Posterior cingulate gyrus (tissue), 11 donors: Measurements from ENCODE around the gene ATIC.
"Not testable (repeated sequence)": the region's sequence is repeated elsewhere in the genome, so short reads cannot be mapped to it uniquely, and the experiment has no call there.

ENCODE experiments used
- DNase-seq, 10 donors: peaks; one replicate each; pipeline versions ENCODE4 v3.0.0 to v3.0.0-alpha.2; 2020 to 2021; ENCODE audit warnings: mixed read lengths in 3 of 10
- intact Hi-C: fragments of 100-400 bp; cut with DNase I; formaldehyde crosslinking; loops from one replicate; pipeline ENCODE4 v1.15.1; 2023

Gene ATIC

DNA sequence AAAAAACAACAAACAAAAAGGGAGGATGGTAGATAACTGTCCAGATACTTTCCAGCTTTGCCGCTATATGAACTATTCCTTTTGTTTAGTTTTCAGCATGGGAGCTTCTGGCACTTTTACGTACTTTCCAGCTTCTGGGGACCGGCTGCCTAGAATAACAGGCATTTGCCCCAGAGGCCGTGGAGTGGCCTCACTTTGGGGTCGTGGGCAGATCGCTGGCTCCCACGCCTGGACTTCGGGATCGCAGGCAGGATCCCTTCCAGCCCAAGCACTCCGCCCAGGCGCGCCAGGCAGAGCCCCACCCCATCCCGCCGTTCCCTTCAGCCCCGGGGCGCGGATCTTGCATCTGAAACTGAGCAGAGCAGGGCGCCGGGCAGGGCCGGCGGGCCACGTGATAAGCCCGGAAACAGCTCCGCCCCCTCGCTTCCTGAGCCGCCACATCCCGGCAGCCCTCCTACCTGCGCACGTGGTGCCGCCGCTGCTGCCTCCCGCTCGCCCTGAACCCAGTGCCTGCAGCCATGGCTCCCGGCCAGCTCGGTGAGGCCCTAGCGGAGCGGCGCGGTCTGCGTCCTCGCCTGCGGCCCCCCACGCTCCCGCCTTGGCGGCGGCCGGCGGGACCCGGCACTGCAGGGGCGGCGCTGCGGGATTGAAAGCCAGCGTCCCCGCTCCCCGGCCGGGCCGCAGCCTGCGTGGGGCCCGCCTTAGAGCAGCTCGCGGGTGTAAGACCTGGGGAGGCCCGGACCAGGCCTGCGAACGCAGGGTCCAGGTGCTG is at the start of gene ATIC:
Gene ATIC (plus strand): TSS at position 435 of the 772 bp plus-strand sequence. CDS start 84 bp downstream, at position 519.
- intact Hi-C loops = no loop called here
- DNase-seq = peak; percentile 88 to 99 (median 92)

DNA sequence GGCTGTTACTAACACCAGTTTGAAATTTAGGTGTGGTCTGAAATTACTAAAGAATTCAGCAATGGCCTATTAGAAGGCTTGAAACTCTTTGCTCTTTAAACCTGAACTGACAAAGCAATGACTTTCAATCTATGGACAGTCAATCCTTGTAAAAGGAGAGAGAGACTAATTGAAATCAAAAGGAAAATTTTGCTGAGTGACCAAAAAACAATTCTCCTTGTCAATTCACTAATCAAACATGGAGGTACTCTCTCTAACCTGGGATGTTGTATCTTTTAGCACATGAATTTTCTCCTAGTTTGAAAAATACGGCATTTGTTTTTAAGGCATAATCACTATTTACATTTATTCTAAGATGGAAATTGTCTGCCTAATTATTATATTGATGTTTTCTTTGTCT is 49.6 kb upstream of the ATIC start:
- intact Hi-C loops = no loop called here
- no peak for DNase-seq

DNA sequence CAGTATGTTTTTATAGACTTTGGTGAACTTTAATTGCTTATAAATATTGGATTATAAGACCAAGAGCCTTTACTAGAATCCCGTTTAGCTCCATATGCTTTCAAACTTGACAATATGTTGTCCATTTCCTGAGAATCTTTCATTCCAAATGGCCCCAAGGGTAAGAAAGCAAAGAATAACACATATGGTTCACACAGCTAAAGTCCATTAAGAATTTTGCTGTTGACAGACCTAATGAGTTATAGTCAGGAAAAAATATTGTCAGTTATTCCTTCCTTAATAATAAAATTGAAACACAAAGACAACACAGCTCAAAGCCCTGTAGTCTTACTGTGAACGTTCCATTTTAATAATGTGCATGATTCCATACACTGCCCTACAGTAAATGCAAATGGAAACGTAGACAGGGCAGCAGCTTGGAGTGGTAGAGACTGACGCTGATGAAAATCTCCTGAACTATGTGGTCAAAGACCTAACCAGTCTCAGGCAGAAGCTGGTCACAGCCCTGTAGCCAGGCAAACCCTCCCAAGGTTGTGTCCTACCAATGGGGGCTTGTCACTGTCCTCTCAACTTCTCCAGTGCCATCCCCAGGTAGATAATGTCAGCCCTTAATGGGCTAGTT is 49.0 kb upstream of the ATIC start:
- no peak for DNase-seq

DNA sequence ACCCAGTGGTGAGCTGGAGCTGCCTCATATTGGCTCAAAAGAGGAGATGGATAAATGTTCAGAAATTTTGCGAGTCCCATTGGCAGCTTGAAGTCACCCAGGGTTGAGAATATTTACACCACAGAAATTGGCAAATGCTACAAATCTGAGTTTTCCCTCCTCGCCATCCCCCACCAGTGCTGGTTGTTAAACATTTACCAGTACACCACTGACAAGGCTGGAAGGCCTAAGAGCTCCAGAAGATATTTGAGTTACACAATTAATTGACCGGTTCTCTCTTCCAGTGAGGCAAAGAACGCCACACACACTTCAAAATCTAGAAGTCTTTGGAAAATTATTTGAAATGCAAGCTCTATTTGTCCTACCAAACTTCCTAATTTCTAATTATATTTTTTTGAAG is 47.5 kb upstream of the ATIC start:
- DNase-seq = no peak
- intact Hi-C loops = no loop called here

More for the DNA sequence above, 49.0 kb upstream of the ATIC start:
- intact Hi-C loops = no loop called here

DNA sequence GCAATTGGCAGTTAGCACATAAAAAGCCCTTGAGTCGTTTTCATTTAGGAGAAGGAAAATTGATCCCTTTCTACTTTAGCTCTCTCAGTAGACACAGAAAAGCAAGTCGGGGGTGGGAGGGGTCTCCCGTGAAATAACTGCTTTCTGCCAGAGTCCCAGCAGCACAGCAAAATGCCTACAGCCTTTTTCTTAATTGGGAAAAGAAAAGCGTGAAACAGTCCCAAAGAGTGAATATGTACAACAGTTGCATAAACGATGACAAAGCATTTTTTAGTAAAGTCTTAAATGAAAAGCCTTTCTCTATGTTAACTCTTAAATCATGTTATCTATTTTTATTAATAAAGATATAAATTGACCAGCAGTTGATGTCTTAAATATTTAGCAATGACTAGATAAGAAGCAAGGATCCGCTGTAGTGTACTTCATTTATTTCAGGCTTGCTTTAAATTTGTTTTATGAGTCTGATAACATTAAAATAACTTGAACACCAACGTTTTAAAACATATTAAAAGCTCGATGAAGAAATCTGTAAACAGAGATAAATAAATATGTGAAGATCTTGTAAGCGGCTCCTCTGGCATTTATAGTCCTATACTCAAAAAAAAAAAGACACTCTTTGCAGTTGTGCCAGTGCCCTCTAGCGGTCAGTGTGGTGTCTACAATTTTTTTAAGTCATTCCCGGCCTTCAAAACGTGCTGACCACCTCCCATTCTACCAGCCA is 42.3 kb upstream of the ATIC start:
- intact Hi-C loops = no loop called here
- DNase-seq = peak in 6 of 10 donors; percentile 37 to 64 (median 46)

DNA sequence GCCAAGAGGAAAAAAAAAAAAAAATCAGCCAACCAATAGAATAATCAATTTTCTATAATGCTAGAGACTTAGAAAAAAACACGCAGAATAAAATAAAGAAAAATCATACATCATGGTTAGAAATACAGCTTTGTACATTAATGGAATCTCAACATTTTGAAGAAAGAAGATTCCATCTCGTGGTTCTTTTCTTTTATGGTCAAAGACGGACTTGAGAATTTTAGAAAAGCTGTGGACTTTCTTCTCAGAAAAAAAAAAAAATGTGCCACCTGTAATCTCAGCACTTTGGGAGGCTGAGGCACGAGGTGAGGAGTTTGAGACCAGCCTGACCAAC is 41.8 kb upstream of the ATIC start:
- no peak for DNase-seq
- intact Hi-C loops = no loop called here

DNA sequence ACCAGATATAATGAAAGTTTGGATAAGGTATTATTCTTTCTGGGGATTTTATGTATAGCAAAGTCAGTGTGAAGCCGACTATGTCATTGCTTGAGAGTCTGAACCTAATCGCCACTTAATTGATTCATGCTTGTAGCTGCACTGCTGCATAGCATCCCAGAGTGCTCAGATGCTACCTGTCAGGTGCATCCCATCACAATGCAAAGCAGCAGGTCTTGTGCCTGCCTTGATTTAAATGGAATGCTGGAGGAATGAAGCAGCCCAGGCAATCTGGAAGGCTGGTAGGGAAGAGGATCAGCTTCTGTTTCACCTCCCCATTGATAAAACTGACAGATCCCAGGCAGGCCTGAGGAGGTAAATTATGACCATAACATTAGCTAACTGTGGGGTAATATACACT is 40.4 kb upstream of the ATIC start:
- intact Hi-C loops = no loop called here

DNA sequence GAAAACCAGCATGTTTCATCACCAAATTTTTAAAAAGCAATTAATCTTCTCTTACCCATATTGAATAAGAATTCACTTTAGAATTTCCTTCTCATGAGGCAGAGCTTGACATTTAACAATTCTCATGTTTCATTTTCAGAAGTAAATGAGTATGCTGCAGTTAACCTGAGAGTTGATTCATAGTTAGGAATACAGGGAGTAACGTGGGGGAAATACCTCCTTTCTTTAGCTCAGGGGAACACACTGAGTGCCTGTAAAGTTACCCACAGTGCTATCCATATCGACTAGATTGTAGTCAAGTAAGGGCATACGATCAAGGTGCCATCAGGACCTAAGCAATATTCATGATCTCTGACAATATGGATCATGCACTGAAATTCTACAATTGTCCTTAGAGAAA is 38.9 kb upstream of the ATIC start:
- intact Hi-C loops = no loop called here
- DNase-seq = no peak

More for the DNA sequence above, 40.4 kb upstream of the ATIC start:
- DNase-seq = no peak

DNA sequence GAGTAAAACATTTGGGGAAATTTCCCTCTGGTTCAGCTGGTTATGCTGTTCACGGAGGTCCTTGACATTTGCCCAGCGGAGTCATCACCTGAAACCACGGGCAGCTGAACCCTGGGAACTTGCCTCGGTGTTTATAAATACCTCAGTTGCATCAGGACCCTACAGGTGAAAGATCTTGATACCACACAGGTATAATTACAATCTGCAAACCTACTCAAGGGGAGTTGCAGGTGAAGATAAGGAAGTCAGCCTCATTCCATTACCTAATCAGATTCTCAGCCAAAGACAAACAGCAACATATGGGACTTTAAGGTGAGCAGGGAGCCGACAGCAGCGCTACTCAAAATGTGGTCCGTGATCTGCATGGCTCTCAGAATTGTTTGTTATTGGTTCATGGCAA is 37.0 kb upstream of the ATIC start:
- intact Hi-C loops = no loop called here
- DNase-seq = no peak

DNA sequence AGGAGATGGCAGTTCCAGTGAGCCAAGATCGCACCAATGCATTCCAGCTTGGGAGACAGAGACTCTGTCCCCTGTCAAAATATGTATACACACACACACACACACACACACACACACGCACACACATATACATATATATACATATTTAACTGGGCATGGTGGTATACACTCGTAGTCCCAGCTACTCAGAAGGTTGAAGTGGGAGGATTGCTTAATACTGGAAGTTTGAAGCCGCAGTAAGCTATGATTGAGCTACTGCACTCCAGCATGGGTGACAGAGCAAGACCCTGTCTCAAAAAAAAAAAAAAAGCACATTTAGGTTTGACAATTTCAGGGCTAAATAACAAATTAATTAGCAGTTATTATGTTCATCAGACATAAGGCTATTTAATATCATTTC is 36.0 kb upstream of the ATIC start:
- no peak for DNase-seq
- intact Hi-C loops = no loop called here

DNA sequence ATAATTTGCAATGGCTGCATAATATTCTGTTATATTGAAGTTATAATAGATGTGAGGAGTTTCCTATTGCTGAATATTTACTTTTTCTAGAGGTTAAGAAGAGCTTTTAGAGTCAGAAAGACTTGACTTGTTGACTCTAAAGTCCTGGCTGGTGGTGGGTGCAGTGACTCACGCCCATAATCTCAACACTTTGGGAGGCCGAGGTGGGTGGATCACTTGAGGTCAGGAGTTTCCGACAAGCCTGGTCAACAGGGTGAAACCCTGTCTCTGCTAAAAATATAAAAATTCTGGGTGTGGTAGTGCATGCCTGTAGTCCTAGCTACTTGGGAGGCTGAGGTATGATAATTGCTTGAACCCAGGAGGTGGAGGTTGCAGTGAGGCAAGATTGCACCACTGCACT is 33.9 kb upstream of the ATIC start:
- no peak for DNase-seq
- intact Hi-C loops = no loop called here

DNA sequence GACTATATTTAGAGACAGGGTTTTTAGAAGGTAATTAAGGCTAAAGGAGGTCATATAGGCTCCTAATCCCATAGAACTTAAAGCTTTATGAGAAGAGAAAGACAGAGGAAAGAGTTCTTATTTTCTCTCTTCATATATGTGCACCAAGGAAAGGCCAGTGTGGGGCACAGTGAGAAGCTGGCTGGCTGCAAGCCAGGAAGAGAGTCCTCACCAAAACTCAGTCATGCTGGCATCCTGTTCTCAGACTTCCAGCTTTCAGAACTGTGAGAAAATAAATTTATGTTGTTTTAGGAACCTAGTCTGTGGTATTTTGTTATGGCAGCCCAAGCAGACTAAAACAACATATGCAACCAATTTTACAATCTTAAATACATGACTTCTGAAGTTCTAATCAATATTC is 31.5 kb upstream of the ATIC start:
- intact Hi-C loops = no loop called here
- no peak for DNase-seq

DNA sequence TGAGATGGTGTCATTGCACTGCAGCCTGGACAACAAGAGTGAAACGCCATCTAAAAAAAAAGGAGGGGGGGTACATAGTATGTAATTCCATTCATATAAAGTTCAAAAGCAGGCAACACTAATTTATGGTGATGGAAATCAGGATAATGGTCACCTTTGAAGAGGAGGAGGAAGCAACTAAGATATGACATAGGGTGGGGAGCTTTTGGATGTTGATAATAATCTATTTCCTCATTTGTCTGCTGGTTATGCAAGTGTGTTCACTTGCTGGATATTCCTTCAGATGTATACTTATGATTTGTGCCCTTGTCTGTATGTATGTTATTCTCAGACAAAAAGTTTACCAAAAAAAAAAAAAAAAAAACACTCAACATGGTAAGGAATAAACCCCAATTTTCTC is 28.6 kb upstream of the ATIC start:
- no peak for DNase-seq
- intact Hi-C loops = no loop called here

DNA sequence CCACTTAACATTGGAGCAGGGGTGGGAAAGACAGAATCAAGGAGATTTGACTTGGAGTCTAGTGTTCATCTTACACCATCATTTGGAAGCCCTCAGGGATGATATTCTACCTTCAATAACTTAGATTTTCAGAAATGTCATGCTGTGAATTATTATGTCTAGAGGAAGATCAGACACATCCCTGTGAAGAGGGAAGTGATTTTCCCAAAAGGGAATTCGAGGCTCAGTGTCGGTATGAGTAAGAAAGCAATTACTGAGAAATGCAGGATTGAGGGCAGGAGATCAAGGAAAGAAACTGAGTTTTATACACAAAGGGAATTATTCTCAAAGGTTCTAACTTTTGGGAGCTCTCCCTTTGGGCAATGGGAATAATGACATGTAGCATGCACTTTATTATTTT is 25.6 kb upstream of the ATIC start:
- no peak for DNase-seq
- intact Hi-C loops = no loop called here

DNA sequence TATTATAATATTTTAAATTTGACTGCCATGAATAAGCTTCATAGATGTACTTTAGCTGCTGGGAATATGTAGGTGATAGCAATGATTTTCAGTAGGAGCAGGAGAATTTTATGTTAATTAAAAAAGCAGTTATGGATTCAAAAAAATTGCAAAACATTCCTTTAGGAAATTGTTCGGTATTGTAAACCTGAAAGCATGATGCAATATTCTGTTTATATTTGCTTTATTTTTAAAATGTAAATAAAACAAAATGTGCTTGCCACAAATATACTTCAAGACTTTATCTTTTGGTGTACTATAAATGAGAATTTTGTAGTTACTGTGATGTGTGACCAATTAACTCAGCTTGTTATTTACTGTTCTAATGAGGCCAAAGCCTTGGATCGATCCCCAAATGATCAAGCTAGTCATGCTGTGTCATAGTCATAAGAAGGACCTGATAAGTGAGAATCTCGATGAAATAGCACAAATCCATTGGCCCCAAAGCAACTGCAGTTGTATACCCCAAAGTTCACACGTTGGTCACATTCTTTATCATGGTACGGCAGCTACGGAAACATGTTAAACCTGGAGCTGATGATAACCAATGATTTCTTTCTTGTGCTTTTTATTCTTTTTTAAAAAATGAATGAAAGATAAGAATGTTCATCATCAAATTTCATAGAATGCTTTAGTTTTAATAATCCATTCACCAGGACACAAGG is 23.6 kb upstream of the ATIC start:
- intact Hi-C loops = no loop called here
- DNase-seq = no peak

DNA sequence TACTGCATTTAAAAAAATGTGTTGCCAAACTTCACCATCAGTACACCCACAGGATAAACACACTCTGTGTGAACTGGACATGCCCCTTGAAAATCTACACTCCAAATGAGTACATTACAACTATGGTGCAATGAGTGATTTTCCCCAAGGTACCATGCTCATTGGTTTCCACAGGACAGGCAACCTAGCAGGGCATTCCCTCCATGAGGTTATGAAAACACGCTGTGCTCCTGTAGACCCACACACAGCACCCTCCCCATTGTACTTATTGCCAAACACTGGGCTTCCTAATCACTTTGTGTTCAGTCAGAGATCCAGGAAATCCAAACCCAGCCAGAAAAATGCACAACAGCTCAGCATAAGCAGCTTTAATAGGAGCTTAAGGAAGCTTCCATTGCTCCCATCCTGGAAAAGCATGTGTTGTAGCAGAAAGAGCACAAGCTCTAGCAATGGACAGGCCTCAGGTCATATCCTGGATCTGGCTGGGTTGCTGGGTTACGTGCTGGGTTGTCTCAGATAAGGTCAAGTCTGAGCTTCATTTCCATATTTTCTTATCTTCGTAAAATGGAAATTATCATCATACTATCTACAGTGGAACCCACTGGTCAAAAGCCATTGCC is 20.8 kb upstream of the ATIC start:
- intact Hi-C loops = no loop called here
- no peak for DNase-seq

DNA sequence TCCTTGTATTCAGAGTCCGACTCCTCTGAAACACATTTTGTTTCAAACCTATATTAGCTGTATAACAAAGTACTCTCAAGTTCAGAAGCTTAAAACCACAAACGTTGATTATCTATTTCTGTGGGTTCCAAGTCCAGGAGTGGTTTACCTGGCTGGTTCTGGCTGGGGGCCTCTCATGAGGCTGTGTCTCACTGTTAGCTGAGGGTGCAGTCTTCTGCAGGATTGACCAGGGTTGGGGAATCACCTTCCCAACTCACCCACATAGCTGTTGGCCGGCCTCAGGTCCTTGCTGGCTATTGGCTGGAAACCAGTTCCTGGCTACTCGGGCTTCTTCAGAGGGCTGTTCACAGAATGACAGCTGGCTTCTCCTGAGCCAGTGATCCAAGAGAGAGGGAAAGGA is 18.0 kb upstream of the ATIC start:
- DNase-seq = no peak
- intact Hi-C loops = no loop called here

DNA sequence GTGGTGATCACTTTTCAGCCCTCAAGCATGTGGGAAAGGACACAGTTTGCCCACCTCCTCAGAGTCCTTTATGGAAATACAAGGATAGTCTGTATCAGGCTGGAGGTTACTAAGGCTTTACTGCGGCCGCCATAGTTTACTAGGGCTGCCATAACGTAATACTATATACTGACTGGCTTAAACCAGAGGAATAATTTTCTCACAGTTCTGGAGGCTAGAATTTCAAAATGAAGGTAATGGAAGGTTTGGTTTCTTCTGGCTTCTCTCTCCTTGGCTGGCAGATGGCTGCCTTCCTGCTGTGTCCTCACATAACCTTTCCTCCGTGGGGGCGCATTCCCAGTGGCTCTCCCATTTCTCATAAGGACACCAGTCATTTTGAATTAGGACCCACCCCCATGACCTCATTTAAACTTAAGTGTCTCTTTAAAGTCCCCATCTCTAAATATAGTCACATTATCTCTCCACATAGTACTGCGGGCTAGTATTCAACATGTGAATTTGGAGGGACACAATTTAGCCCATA is 12.5 kb upstream of the ATIC start:
- intact Hi-C loops = no loop called here
- DNase-seq = no peak

DNA sequence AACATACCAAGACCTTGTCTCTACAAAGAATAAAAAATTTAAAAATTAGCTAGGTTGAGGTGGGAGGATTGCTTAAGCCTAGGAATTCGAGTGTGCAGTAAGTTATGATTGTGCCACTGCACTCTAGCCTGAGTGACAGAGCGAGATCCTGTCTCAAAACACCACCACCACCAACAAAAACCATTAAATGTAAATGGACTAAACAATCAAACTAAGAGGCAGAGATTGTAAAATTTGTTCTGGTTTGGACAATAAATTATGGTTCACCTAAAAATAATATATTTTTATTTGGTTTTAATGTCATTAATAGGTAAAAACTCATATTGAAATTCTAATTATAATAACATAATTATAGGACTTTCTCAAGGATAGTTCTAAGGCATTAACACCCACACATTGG is 9.9 kb upstream of the ATIC start:
- intact Hi-C loops = no loop called here
- DNase-seq = no peak

DNA sequence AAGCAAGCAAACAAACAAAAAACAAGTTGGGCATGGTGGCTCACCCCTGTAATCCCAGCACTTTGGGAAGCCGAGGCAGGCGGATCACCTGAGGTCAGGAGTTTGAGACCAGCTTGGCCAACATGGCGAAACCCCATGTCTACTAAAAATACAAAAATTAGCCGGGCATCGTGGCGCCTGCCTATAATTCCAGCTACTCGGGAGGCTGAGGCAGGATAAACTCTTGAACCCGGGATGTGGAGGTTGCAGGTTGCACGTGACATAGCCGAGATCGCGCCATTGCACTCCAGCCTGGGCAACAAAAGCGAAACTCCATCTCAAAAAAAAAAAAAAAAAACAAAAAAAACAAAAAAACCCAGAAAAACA is 617 bp upstream of the ATIC start:
- intact Hi-C loops = not testable (repeated sequence)
- DNase-seq = peak in 1 of 10 donors; percentile 25

DNA sequence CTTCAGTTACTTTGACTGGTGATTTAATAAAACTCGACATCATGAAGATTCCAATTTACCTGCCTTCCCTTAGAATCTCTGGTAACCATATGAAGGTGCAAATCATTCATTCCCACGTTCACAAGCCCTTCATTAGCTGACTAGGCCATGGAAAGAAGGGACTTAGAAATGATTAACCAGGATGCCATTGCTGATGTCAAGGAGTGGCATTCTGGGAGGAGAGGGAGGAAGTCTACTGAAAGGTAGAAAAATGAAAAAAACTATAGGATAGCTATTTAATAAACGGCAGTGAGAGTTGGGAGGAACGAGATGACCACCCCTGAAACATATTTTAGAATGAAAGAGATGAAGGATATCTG is 1.4 kb downstream of the ATIC start:
- DNase-seq = no peak
- intact Hi-C loops = no loop called here
